HFFc6 (cell line): Measurements from ENCODE around the gene RIT1. TPM values are rescaled to one million over a fixed set of nuclear protein-coding genes. Genes with fewer than 3 reads are reported as not detected.

ENCODE experiments used
- DNase-seq: peaks from one replicate; pipeline ENCODE4 v3.0.0-alpha.2; 2018
- H3K27ac Mint-ChIP-seq: 2 replicates; pipeline ENCODE4 v1.8.0; 2020; ENCODE audit warnings: mild to moderate bottlenecking, mixed read lengths
- H3K27me3 Mint-ChIP-seq: 2 replicates; pipeline ENCODE4 v1.8.0; 2021; ENCODE audit warnings: mild to moderate bottlenecking, moderate library complexity, mixed read lengths; ENCODE audit not compliant: insufficient read depth
- H3K36me3 Mint-ChIP-seq: 2 replicates; pipeline ENCODE4 v1.8.0; 2021; ENCODE audit warnings: low read depth, mixed read lengths
- H3K4me1 Mint-ChIP-seq: 2 replicates; pipeline ENCODE4 v1.8.0; 2020; ENCODE audit warnings: low read depth, mixed read lengths
- H3K4me3 Mint-ChIP-seq: 2 replicates; pipeline ENCODE4 v1.8.0; 2020; ENCODE audit warnings: mild to moderate bottlenecking, moderate library complexity, mixed read lengths
- H3K9me3 Mint-ChIP-seq: 2 replicates; pipeline ENCODE4 v1.8.0; 2020; ENCODE audit warnings: mild to moderate bottlenecking, mixed read lengths
- CTCF ChIP-seq: fragments of 200-600 bp; sonication (generic); IDR thresholded peaks from 2 replicates; pipeline ENCODE4 v1.5.0; 2021; ENCODE audit warnings: antibody characterized with exemption, mild to moderate bottlenecking
- long read RNA-seq: library from polyadenylated mRNA; unstranded; transcript quantifications from one replicate; pipeline ENCODE4 v2.0.0, GENCODE V29; 2019
- total RNA-seq, 6 experiments: library from RNA; stranded (reverse); fragmentation: NEBNext Ultra II Directional; extraction: Animal tissue kit (Norgen Biotek cat#: 25700); gene quantifications; 2 replicates in 1 of 6; 3 replicates in 5 of 6; pipeline ENCODE4 v1.2.3, GENCODE V29; 2021

The RIT1 gene
- 10 to 100 TPM; 26.1 to 35.4 (median 32.1) TPM for total RNA-seq
- long read RNA-seq, transcript RIT1-202 (6 exons, 3,445 nt): major isoform, 24 of 25 reads
- long read RNA-seq, partial matches to known transcripts: 0 of 25 reads
- long read RNA-seq, other reads (novel, unspliced or antisense): 1 of 25 reads

GRCh38 chr1:155911156-155912055 lies at the start of gene RIT1:
RIT1 (minus strand) TSS chr1:155911349; CDS start chr1:155910761, 588 bp downstream.
- Mint-ChIP-seq H3K4me3 (peak within 1 kb of the TSS; percentile 92), H3K36me3 (peaks cover 52% of the 10 kb centered on the region)
- DNase-seq: peak; percentile 71

GRCh38 chr1:155960081-155960745 lies 49.1 kb upstream of the RIT1 start:
- Mint-ChIP-seq H3K4me1 (peaks cover 34% of the 10 kb centered on the region), H3K36me3 (peaks cover 41% of the 10 kb centered on the region), H3K9me3 (no peaks in the 10 kb centered on the region), H3K27me3 (peaks cover 4% of the 10 kb centered on the region), H3K4me3 (peak overlapping the region; percentile 22; the same call in 1 of the 2 replicates), H3K27ac (peak overlapping the region; percentile 100)
- no peak for TF ChIP-seq CTCF
- no peak for DNase-seq

More at GRCh38 chr1:155911156-155912055, at the start of gene RIT1:
- Mint-ChIP-seq H3K9me3 (no peaks in the 10 kb centered on the region; the same call in 1 of the 2 replicates), H3K27ac (peak within 1 kb of the TSS; percentile 91), H3K4me1 (peaks cover 49% of the 10 kb centered on the region), H3K27me3 (peaks cover 7% of the 10 kb centered on the region)
- no peak for TF ChIP-seq CTCF

- no peak for TF ChIP-seq CTCF
- H3K4me1 Mint-ChIP-seq: peaks cover 27% of the 10 kb centered on the region
- H3K36me3 Mint-ChIP-seq: peaks cover 40% of the 10 kb centered on the region
- H3K4me3 Mint-ChIP-seq: no peak overlapping the region
- H3K9me3 Mint-ChIP-seq: no peaks in the 10 kb centered on the region
- no peak overlapping the region for H3K27ac Mint-ChIP-seq
- DNase-seq: no peak
- peaks cover 4% of the 10 kb centered on the region for H3K27me3 Mint-ChIP-seq
Observed at GRCh38 chr1:155957411-155957915, 46.3 kb upstream of the RIT1 start.

GRCh38 chr1:155954645-155955044 lies 43.5 kb upstream of the RIT1 start:
- Mint-ChIP-seq H3K4me3 (no peak overlapping the region), H3K36me3 (peaks cover 22% of the 10 kb centered on the region), H3K27me3 (no peaks in the 10 kb centered on the region; the same call in 1 of the 2 replicates), H3K4me1 (no peaks in the 10 kb centered on the region), H3K9me3 (no peaks in the 10 kb centered on the region), H3K27ac (no peak overlapping the region)
- no peak for DNase-seq
- no peak for TF ChIP-seq CTCF

- no peak for TF ChIP-seq CTCF
- Mint-ChIP-seq H3K27me3 (no peaks in the 10 kb centered on the region; the same call in 1 of the 2 replicates), H3K36me3 (peaks cover 20% of the 10 kb centered on the region), H3K27ac (no peak overlapping the region), H3K4me3 (no peak overlapping the region), H3K9me3 (no peaks in the 10 kb centered on the region), H3K4me1 (no peaks in the 10 kb centered on the region)
- no peak for DNase-seq
Observed at GRCh38 chr1:155952505-155952890, 41.3 kb upstream of the RIT1 start.
